GM18909 (cell line): Measurements from ENCODE around the gene RSRC2.
A peak's percentile ranks its signal among the peaks of the same experiment; 100 is the strongest.
"Not testable (repeated sequence)": the region's sequence is repeated elsewhere in the genome, so short reads cannot be mapped to it uniquely, and the experiment has no call there.

ENCODE experiments used
- ATAC-seq: cut with Tn5 transposase; IDR thresholded peaks from one replicate; pipeline ENCODE4 v1.9.1; 2021; ENCODE audit warnings: mild to moderate bottlenecking; ENCODE audit not compliant: unreplicated experiment, poor library complexity

Gene RSRC2

DNA sequence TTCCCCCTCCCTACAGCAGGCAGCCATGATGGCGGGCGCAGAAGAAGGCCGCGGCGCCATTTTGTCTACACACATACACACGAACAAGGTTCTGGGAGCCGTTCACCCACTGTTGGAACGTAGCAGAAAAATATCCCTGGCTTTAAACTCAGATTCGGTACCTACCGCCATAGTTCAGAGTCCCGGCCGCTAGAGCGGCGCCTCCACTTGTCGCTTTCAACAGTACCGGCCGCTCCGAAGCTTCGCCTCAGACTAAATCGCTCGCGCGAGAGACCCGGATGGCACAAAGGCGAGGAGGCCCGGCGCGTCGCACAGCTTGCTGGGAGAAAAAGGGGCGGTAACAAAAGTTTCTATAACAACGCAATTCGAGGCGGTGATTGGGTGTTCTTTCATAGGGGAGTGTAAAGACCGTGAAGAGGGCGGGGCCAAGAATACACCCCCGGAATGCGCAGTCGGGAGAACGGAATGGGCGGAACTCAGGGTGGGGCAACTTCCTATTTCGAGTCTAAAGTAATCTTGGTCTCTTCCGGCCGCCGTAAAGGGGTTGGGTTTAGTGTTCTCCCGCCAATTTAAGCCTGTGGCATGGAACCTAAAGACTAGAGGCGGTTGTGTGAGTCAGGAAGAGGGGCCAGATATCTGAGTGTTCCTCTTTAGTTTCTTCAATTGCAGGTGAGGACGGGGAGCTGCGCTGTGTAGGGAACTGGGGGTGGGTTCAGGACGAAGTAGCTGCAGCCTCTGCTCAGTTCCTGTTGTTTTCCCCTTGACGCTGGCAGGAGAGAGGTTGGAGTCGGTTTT is at the start of gene RSRC2, which contains the start of gene KNTC1:
Gene RSRC2, minus strand, starts transcription at position 254 of the 795 bp plus-strand sequence. Its CDS starts 83 bp downstream, at position 171.
Gene KNTC1, plus strand, starts transcription at position 567 of the 795 bp plus-strand sequence. CDS start 2,815 bp downstream, outside the sequence.
- peak; percentile 92 for ATAC-seq

DNA sequence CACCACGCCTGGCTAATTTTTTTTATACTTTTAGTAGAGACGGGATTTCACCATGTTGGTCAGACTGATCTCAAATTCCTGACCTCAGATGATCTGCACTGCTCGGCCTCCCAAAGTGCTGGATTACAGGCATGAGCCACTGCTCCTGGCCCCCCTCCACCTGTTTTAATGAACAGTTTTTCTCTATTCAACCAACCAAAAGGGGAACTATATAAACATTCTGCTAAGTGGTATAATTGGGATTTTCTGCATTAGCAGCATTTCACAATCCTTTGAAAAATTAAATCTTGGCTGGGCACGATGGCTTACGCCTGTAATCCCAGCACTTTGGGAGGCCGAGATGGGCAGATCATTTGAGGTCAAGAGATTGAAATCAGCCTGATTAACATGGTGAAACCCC is 45.1 kb upstream of the RSRC2 start:
- ATAC-seq = no peak

DNA sequence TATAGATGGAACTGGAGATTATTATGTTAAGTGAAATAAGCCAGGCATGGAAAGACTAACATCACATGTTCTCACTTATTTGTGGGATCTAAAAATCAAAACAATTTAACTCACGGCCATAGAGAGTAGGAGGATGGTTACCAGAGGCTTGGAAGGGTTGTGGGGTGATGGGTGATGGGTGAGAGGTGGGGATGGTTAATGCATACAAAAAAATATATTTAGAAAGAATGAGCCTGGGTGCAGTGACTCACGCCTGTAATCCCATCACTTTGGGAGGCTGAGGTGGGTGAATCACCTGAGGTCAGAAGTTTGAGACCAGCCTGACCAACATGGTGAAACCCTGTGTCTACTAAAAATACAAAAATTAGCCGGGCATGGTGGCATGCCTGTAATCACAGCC is 43.3 kb upstream of the RSRC2 start:
- not testable (repeated sequence) for ATAC-seq

DNA sequence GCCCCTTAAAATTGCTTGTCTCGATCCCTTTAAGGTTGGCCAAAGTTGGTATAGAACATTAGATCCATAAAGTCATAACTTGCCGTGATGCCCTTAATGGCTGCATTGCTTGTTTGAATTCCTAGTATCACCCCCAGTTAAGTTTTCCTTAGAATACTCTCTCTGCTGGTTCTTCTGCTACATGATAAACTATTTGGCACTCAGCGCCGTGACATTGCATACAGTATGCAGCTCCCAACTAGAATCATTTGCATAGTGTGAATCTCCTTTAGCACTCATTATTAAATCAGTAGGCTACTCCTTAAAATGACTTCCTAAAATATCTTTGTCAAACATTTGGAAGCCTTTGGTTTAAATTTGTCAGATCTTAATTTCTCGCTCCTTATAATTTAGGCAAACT is 42.6 kb upstream of the RSRC2 start:
- no peak for ATAC-seq

DNA sequence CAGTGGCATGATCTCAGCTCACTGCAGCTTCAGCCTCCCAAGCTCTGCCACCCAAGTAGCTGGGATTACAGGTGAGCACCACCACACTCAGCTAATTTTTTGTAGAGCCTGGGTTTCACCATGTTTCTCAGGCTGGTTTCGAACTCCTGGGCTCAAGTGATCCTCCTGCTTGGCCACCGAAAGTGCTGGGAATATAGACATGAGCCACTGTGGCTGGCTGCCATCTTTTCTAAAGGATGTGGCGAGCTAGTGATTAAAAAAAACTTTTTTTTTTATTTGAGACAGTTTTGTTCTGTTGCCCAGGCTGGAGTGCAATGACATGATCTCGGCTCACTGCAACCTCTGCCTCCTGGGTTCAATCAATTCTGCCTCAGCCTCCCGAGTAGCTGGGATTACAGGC is 40.1 kb upstream of the RSRC2 start:
- not testable (repeated sequence) for ATAC-seq

- ATAC-seq = no peak
These were observed 36.6 kb upstream of the RSRC2 start for GRCh38 chr12:122563361-122563760.

GRCh38 chr12:122560138-122560537 is 33.4 kb upstream of the RSRC2 start:
- ATAC-seq = no peak

DNA sequence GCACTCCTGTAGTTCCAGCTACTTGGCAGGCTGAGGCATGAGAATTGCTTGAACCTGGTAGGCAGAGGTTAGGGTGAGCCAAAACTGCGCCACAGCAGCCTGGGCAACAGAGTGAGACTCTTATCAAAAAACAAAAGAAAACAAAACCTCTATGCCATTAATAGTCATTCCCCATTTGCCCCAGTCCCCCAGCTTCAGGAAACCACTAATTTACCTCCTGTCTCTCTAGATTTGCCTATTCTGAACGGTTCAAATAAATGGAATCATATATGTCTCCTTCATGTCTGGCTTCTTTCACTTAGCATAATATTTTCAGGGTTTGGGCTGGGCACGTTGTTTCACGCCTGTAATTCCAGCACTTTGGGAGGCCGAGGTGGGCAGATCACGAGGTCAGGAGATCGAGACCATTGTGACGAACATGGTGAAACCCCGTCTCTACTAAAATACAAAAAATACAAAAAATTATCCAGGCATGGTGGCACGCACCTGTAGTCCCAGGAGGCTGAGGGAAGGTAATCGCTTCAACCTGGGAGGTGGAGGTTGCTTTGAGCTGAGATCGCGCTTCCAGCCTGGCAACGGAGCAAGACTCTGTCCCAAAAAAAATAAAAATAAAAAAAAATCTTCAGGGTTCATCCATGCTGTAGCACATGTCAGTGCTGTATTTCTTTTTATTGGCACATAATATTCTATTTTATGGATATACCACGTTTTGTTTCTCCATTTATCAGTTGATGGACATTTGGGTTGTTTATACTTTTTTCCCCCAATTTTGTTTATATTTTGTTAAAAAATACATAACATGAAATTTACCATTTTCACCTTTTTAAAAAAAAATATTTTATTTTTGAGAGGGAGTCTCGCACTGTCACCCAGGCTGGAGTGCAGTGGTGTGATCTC is 32.3 kb upstream of the RSRC2 start:
- no peak for ATAC-seq

- no peak for ATAC-seq
These were observed 20.6 kb upstream of the RSRC2 start for GRCh38 chr12:122547330-122547729.

- no peak for ATAC-seq
These were observed 19.1 kb upstream of the RSRC2 start for GRCh38 chr12:122545855-122546254.

DNA sequence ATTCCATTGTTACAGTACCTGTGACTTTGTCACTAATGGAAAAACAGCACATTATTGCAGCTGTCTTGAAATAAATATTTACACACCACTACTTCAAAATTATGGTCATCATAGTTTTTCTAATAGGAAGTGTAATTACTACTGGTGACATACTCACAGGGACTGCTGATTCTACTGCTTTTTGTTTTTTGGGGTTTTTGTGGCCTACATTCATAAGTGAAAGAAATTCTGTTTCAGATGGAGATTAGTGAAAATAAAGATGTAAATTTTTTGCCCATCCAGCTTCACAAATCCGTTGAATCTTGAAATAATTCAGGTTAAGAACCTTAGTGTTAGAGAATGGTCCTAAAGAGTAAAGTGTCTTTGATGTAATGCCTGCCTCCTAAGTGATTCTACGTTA is 17.8 kb upstream of the RSRC2 start:
- ATAC-seq = no peak

DNA sequence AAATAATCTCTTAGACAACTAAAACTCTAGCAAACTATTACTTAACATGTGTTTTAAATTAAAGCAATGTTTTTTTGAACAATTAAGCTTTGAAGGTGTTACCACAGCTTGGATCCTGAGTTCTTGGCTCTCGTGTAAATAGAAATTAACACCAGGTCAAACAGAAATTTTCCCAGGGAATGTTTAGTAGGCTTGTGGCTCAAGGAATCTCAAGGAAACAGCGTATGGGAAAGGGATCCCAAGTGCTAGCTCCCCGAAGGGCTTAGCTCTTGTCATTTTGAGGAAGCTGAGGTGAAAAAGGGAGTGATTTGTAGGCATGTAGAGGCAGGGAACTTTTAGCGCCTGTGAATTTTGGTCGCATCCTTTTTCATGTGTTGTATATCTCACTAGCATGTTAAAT is 11.8 kb upstream of the RSRC2 start:
- no peak for ATAC-seq

GRCh38 chr12:122537021-122537420 is 10.3 kb upstream of the RSRC2 start:
- ATAC-seq = no peak

DNA sequence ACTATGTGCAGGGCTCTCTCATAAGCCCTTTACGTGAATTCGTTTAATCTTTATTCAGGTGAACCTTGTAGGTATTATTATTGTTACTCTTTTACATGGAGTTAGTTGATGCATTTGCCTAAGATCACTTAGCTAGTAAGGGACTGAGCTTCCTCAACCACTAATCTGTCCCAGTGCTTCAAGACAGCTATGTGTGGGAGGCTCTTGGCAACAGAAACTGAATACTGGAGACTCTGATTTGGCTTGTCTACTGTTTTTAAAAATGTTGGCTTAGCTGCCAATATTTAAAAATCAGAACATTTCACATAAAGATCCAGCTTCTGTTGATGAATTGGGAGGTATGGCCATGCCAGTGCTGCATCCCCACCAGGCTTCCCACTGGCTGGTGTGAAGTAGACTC is 7.1 kb upstream of the RSRC2 start:
- ATAC-seq = no peak

DNA sequence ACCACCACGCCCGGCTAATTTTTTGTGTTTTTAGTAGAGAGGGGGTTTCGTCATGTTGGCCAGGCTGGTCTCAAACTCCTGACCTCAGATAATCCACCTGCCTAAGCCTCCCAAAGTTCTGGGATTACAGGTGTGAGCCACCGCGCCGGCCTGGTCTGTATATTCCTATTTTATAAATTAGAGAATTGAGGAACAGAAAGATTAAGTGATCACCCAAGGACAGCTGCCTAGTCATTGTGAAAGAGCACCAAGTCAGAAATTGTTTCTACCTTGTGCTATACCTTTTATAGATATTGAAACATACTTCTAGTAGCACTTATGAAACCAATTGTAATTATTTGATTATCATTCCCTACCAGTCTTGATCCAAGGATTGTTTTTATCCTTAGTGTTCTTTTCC is 2.3 kb upstream of the RSRC2 start:
- no peak for ATAC-seq

GRCh38 chr12:122528582-122528981 is 1.8 kb upstream of the RSRC2 start:
- no peak for ATAC-seq

DNA sequence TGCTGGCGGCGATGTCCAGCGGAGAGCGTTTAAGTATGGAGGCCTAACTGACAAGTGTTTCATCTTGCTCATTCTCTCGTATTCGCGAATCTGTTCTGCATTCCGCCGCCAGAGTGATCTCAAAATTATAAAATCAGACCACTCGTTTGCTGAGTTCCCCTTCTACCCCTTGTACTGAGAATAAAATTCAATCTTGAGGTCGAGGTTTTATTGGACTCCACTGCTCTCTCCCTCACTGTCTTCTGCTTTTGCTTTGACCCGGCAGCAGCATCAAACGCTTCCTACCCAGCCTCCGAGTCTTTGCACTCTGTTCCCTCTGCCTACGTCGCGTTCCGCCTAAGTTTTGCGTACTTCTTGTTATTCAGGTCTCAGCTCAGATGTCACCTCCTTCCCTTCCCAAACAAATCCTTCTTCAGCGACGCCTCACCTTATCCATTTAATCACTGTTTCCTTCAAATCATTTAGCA is 775 bp upstream of the RSRC2 start:
- no peak for ATAC-seq

DNA sequence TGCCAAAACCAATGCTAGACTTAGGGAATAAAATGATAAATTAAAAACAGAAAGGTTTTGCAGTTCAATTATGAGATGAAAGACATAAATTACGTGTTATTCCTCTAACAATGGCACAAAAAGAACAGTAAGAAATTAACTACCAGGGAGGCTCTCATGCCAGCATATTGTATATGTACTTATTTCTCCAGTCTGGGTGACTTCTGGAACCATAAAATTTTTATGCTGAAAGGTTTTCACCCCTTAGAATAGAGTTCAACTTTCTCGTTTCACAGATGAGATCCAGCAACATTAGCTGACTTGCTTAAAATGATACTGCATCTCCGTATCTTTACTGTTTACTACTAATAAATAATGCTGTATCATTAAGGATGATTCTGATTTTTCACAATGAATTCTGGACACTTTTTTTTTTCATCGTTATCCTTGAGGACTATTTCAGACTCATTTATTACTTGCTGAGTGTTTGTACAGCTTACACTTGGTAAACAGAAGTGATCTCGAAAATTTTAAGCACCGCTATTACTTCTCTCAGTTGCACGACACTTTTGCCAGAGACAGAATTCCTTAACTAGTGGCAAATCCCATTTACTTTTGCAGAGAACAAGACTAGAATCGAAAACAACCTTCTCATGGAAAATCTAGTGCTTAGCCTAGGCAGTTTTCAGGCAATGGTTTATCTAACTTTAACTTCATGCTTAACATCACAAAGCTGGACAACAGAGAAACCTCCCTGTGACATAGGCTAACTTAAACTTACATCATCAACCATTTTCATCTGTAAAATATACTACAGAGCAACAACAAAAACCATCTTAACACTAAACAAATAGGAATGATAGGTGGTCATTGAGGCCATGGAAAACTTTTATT is 2.7 kb downstream of the RSRC2 start:
- no peak for ATAC-seq

GRCh38 chr12:122523280-122523679 is 3.5 kb downstream of the RSRC2 start:
- ATAC-seq = no peak

- no peak for ATAC-seq
These were observed 6.1 kb downstream of the RSRC2 start for GRCh38 chr12:122520676-122521075.
